ENCODE measurements around the gene NKAIN2. TPM values are rescaled to one million over a fixed set of nuclear protein-coding genes. Genes with fewer than 3 reads are reported as not detected.

NKAIN2 gene
- polyA plus RNA-seq, 1 of the 3 experiments (the other 2 are of a cell fraction): not detected

GRCh38 chr6:123928529-123928928 is 124.9 kb downstream of the NKAIN2 start:
- ChIA-PET CTCF (no interaction called here), POLR2A (no interaction called here)
- H3F3A ChIP-seq (replicated peaks; ENCODE audit: insufficient read depth): no peaks in the 10 kb centered on the region
- no peaks in the 10 kb centered on the region for H3K36me3 ChIP-seq (replicated peaks in 1 of 2; ENCODE audit: control insufficient read depth in 1 of 2, insufficient read depth in 2 of 2, low read length in 1 of 2)
- no peak overlapping the region for H2AFZ ChIP-seq (ENCODE audit: low read depth)
- DNase-seq: no peak
- H3K4me2 ChIP-seq: no peak overlapping the region
- H3K9me2 ChIP-seq: no peaks in the 10 kb centered on the region
- no peak overlapping the region for H3K9ac ChIP-seq
- 0% methylated on average over 1 of the region's 1 CpG for WGBS (ENCODE audit: low lambda C conversion rate)
- no peaks in the 10 kb centered on the region for H3K79me2 ChIP-seq (ENCODE audit: insufficient read depth)
- no peak overlapping the region for H3K4me3 ChIP-seq (ENCODE audit: low read depth in 2 of 2, low read length in 1 of 2)
- no peaks in the 10 kb centered on the region for H3K4me1 ChIP-seq (ENCODE audit: control insufficient read depth in 1 of 2, insufficient read depth in 2 of 2, low read depth in 1 of 2, low read length in 1 of 2)
- no peaks in the 10 kb centered on the region for H4K20me1 ChIP-seq (ENCODE audit: insufficient read depth)
- H3K9me3 ChIP-seq: no peaks in the 10 kb centered on the region
- TF ChIP-seq IRF3 (IDR thresholded peaks at IDR 0.05; ENCODE audit: low read depth, low read length) (no peak), SIN3A (IDR thresholded peaks at IDR 0.05; ENCODE audit: borderline replicate concordance, low read depth, low read length) (no peak), ELF1 (IDR thresholded peaks at IDR 0.05) (no peak), REST (IDR thresholded peaks at IDR 0.05; ENCODE audit: low read depth, low read length) (no peak), TEAD4 (IDR thresholded peaks at IDR 0.05; ENCODE audit: borderline replicate concordance, insufficient read depth) (no peak), RCOR1 (IDR thresholded peaks at IDR 0.05; ENCODE audit: low read length) (no peak), USF2 (IDR thresholded peaks at IDR 0.05; ENCODE audit: borderline replicate concordance, low read depth, low read length) (no peak), USF1 (IDR thresholded peaks at IDR 0.05; ENCODE audit: borderline replicate concordance, low read depth) (no peak), JUND (IDR thresholded peaks at IDR 0.05) (no peak), SMC3 (IDR thresholded peaks at IDR 0.05; ENCODE audit: low read depth, low read length) (no peak)
- no peaks in the 10 kb centered on the region for H3K27me3 ChIP-seq (ENCODE audit: insufficient read depth)
- no peak overlapping the region for H3K27ac ChIP-seq (ENCODE audit: low read depth in 2 of 2, low read length in 1 of 2)

GRCh38 chr6:123931928-123932327 is 128.3 kb downstream of the NKAIN2 start:
- no peak overlapping the region for H3K4me3 ChIP-seq (ENCODE audit: low read depth in 2 of 2, low read length in 1 of 2)
- WGBS (ENCODE audit: low lambda C conversion rate): 0% methylated on average over 3 of the region's 3 CpGs
- POLR2A ChIA-PET: no interaction called here

More at GRCh38 chr6:123931928-123932327, 128.3 kb downstream of the NKAIN2 start:
- no peak overlapping the region for H3K4me2 ChIP-seq
- H3K36me3 ChIP-seq (replicated peaks in 1 of 2; ENCODE audit: control insufficient read depth in 1 of 2, insufficient read depth in 2 of 2, low read length in 1 of 2): no peaks in the 10 kb centered on the region
- TF ChIP-seq USF1 (IDR thresholded peaks at IDR 0.05; ENCODE audit: borderline replicate concordance, low read depth) (no peak), FOXM1 (IDR thresholded peaks at IDR 0.05; ENCODE audit: low read depth) (no peak), PBX3 (IDR thresholded peaks at IDR 0.05) (no peak), MEF2A (IDR thresholded peaks at IDR 0.05; ENCODE audit: borderline replicate concordance, low read depth) (no peak), GATA2 (CRISPR knock-in tag; IDR thresholded peaks at IDR 0.05) (no peak), RFX5 (IDR thresholded peaks at IDR 0.05; ENCODE audit: low read length) (no peak)
- no peak overlapping the region for H2AFZ ChIP-seq (ENCODE audit: low read depth)
- H3K9me3 ChIP-seq: no peaks in the 10 kb centered on the region
- H3K27ac ChIP-seq (ENCODE audit: low read depth in 2 of 2, low read length in 1 of 2): no peak overlapping the region
- no peaks in the 10 kb centered on the region for H4K20me1 ChIP-seq (ENCODE audit: insufficient read depth)
- no peaks in the 10 kb centered on the region for H3K27me3 ChIP-seq (ENCODE audit: insufficient read depth)
- H3K9me2 ChIP-seq: no peaks in the 10 kb centered on the region; the same call in 1 of the 2 replicates
- no peak for DNase-seq
- no peaks in the 10 kb centered on the region for H3K79me2 ChIP-seq (ENCODE audit: insufficient read depth)
- H3K9ac ChIP-seq: no peak overlapping the region
- CTCF ChIA-PET: no interaction called here
- H3K4me1 ChIP-seq (ENCODE audit: control insufficient read depth in 1 of 2, insufficient read depth in 2 of 2, low read depth in 1 of 2, low read length in 1 of 2): no peaks in the 10 kb centered on the region
- H3F3A ChIP-seq (replicated peaks; ENCODE audit: insufficient read depth): no peaks in the 10 kb centered on the region

Measured in SK-N-SH (cell line).